LNCAP (cell line): ENCODE data around the gene FAM114A1.
A peak's percentile ranks its signal among the peaks of the same experiment; 100 is the strongest.

Source experiments
- TF ChIP-seq, protein P1 (sequence below): fragments of 450-650 bp; IDR thresholded peaks from 2 replicates; pipeline ENCODE4 v1.5.1; 2017; ENCODE audit warnings: mild to moderate bottlenecking

FAM114A1 gene

DNA sequence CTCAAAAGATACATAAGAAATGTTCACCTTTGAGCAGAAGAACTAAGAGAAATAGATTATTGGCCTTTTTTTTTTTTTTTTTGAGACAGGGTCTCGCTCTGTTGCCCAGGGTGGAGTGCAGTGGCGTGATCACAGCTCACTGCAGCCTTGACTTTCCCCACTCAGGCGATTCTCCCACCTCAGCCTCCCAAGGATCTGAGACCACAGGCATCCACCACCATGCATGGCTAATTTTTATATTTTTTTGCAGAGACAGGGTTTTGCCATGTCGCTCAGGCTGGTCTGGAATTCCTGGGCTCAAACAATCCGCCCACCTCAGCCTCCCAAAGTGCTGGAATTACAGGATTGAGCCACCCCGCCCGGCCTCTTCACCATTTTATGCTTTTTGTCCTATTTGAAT, 8.1 kb upstream of the FAM114A1 start:
- TF ChIP-seq, protein P1, sequence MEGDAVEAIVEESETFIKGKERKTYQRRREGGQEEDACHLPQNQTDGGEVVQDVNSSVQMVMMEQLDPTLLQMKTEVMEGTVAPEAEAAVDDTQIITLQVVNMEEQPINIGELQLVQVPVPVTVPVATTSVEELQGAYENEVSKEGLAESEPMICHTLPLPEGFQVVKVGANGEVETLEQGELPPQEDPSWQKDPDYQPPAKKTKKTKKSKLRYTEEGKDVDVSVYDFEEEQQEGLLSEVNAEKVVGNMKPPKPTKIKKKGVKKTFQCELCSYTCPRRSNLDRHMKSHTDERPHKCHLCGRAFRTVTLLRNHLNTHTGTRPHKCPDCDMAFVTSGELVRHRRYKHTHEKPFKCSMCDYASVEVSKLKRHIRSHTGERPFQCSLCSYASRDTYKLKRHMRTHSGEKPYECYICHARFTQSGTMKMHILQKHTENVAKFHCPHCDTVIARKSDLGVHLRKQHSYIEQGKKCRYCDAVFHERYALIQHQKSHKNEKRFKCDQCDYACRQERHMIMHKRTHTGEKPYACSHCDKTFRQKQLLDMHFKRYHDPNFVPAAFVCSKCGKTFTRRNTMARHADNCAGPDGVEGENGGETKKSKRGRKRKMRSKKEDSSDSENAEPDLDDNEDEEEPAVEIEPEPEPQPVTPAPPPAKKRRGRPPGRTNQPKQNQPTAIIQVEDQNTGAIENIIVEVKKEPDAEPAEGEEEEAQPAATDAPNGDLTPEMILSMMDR = no peak

DNA sequence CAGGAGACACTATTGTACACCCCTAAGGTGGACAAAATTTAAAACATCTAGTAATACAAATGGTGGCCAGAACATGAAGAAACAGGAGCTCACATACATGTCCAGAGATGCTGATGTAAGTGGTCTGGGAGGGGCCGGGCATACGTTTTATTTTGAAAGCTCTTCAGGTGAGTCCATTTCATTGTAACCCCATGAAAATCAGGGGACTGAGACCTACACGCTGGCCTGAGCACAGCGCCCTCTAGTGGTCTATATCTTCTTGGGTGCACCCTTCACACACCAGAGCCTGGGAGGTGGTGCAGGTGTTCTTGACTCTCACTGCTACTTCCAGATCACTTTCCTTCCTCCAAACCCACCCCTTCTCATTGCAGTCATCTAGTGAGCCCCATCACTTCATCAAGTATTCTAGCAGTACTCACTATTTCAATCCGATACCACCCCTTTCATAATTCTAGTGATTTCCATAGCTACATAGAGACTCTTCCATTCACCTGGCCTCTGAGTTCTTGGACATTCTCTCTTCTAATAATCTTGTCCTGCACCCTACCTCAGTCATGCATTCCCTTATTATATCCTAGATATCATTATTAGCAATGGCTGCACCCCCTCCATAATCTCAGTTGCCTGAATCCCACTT, 6.7 kb upstream of the FAM114A1 start:
- TF ChIP-seq, protein P1 = peak; percentile 94

DNA sequence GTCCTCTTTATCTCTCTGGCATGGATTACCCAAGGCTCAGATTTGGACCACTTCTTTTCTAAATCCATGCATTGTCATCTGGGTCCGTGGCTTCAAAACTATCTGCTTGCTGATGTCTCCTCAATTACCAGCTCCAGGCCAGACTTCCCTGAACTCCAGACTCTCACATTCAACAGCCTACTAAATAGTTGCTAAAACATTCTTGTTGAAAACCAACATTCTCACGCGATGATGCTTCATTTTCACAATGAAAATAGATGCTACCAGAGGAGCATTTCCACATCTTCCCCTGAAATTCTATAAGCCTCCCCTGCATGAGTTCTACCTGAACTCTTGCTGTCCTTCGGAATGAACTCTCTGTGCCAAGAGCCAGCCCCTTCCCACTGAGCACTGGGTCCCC, 5.8 kb upstream of the FAM114A1 start:
- TF ChIP-seq, protein P1 = no peak

DNA sequence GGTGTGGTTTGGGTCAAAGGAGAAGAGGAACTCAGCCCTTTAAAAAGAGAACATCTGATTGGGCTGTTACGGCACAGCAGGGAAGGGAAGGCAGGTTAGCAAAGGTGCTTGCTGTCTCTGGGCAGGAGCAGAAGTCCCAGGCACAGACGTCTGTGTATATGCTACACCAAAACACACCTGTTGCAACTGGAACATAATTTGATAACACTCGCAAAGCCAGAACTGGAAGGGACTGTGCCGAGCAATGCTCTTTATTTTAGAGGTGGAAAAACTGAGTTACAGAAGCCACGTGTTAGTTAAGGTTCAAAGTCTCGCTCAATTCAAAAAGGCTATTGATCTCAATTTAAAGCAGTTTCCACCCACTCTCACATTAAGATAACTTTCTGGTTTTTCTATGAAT, 2.2 kb upstream of the FAM114A1 start:
- TF ChIP-seq, protein P1 = no peak

DNA sequence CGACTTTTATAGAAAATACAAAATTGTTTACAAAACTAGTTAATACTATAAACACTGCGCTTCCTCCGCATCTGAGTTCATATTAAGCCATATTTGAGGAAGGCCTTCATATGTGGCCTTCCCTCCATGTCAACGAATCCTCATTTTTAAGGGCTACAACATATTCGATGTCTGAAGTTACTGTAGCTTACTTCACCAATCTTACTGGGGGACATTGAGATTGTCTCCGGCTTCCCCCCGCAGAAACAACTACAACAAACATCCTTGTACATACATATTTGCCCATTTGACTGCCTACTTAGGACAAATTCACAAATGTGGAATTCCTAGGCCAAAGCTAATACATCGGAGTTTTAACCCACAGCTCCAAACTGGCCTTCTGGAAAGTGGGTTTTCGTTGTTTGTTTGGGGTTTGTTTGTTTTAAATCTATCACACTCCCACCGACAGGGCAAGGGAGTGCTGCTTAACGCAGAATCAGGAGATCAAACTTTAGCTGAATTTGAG, 581 bp upstream of the FAM114A1 start:
- TF ChIP-seq, protein P1 = no peak

DNA sequence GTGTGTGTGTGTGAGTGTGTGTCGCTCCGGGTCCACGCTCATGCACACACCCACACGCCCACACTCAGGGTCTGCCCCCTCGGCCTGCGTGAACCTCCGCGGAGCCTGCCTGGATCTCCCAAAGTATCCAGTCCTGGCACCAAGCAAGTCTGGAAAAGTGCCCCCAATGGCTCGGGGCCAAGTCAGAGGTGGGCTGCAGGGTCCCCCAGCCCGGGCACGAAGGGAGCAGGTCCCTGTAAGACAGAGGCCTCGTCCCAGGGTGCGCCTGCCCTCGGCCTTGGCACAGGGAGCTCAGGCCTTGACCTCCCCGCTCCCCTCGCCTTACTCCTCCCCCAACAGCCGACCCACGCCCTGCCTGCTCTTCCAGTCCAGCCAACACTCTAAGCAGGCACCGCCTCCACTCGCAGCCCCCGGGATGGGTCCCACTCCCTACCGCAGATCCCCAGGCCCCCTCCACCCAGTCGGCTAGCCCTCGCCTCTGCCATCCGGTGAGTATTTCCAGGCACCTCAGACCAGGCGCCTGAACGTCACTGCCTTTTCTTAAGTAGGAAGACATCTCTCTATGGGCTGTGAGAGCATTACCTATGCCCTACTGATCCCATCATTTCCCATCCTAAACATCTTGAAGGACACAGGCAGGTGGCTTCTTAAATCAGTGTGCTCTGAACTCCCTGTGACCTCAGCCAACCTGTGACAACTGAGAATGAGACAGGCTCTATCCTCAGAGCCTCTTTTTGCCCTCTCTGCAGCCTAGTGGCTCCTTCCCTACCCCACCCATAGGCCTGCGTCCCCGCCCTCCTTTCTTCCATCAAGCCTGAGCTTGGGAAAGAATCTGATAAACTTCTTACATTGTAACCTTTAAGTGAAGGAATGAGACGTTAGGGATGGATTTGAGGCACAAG, 704 bp downstream of the FAM114A1 start:
- TF ChIP-seq, protein P1 = no peak

DNA sequence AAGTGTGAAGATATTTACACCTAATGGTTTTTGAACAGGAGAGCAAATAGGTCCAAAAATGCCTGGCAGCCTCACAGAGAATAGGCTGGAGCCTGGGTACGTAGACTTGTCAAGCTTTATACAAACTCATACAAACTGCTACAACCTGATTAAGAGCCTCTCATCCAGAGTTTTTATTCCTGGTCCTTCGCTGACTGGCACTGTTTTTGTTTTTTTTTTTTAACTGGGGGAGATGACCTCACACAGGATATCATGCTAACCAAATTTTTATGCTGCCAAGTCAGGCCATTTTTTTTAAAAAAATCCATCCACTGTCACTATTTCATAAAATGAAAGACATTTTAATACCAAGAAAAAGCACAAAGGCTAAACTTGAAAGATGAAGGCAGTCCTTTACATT, 1.9 kb downstream of the FAM114A1 start:
- TF ChIP-seq, protein P1 = no peak
